ENCODE measurements around the gene CHCHD3.
"Not testable (repeated sequence)": the region's sequence is repeated elsewhere in the genome, so short reads cannot be mapped to it uniquely, and the experiment has no call there.

CHCHD3 gene

GRCh38 chr7:132998763-132999162 is 83.1 kb downstream of the CHCHD3 start:
- no peak for DNase-seq

- DNase-seq, result no peak
Observed at GRCh38 chr7:132997505-132997904, 84.4 kb downstream of the CHCHD3 start.

- DNase-seq, result no peak
Observed at GRCh38 chr7:132996581-132997242, 85.2 kb downstream of the CHCHD3 start.

- DNase-seq, result no peak
Observed at GRCh38 chr7:132993377-132994013, 88.4 kb downstream of the CHCHD3 start.

DNA sequence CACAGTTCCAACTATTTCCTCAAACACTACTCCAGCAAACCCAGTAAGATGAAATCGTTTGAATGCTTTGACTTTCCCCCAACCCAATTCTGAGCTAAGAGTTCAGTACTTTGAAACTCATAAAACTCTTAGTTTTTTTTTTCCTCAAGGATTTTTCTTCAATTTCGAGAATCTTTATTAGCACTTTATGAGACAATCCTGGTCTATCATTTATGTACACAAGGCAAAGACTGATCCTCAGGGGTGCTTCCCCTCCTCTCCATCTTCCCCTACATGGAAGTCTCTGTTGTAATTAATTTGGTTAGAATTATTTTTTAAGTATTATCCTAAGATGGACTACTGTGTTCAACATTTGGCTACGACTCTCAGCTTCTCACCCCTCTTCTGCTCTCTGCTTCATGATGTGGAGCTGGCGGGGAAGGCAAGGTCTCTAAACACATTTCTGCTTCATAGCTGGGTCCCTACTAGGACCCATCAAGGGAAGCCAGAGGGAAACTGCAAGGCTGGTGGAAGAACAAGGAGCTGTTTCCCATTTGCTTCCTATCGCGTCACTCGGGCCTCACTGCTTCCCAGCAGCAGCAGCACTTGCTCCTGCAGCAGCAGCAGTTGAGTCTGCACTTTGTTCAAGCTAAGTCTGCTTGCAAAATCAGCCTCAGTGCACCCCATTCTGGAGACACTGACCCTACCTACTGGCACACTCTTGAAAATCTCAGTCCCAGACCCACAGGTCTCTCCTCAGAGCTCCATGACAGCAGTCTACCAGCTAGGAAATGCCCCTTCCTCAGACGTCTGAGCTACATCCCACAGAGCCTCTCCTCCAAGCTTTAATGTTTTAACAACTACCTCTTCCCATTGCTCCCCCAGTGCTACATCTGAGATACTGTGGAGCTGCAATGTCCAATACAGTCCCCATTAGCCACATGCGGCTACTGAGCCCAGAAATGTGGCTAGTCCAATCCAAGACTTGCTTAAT is 90.0 kb downstream of the CHCHD3 start:
- DNase-seq, result no peak

DNA sequence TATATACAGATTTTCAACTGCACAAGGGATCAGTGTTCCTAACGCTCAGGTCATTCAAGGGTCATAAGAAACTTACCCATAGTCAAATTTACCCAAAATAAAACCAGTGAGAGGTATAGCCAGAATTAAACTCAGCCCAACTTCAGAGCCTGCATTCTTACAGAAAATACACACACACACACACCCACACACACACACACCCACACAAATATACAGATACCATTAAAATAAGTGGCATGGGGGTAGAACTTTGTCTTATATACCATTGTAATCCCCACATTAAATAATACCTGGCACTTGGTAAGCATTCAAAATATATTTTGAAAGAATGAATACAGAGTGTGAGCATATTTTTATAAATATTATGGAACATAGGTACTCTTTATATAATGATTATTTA is 93.8 kb downstream of the CHCHD3 start:
- DNase-seq, result no peak

DNA sequence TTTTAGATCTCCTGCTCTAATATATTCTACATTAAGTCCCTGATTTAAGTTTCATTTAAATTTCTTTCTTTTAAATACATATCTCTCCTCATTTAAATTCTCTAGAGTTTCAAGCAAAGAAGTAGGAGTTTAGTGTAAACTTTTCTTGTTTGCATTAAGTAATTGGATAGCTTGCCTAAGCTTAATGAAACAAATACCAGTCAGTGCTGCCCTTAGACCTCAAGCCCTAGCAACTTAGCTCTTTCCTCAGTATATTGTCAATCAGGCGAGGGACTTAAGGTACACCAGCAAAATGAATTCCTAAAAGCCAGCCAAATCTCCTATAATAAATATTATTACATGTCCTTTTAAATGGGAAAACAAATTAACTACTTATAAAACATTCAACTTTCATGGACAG is 101.5 kb downstream of the CHCHD3 start:
- no peak for DNase-seq

- DNase-seq, result no peak
Observed at GRCh38 chr7:132979524-132979923, 102.4 kb downstream of the CHCHD3 start.

- no peak for DNase-seq
Observed at GRCh38 chr7:132977234-132977633, 104.7 kb downstream of the CHCHD3 start.

DNA sequence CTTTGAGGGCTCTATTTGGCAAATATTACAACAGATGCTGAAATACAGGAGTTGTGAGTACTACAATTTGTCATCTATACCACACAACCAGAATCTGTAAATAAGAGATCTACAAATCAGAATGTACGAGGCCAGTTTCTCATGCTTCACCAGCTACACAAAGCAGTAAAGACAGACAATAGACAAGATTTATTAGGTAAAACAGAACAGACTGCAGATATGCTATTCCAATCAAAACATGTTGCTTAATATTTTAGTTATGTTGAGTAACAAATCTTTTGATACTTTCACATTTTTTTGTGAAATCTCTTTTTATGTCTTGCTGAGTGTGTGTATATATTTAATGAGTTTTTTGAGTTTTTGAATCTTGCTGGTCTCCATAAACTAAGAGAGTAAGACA is 109.1 kb downstream of the CHCHD3 start:
- DNase-seq, result no peak

DNA sequence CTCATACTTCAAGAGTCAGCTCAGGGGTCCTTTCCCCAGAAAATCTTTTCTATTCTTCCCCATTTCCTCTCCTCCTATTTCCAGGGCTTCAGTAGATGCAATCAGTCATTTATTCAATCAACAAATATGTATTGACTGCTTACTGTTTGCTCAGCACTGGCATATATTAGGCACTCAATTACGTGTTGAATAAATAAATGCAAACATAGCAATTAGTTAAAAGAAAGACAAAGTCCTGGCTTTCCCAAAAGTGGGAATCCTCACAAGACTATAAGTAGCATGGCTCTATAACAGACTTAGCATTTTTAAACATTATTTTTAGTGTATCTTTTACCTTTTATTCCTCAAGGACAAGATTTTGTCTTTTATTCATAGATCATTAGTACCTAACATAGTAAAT is 111.6 kb downstream of the CHCHD3 start:
- DNase-seq, result no peak

DNA sequence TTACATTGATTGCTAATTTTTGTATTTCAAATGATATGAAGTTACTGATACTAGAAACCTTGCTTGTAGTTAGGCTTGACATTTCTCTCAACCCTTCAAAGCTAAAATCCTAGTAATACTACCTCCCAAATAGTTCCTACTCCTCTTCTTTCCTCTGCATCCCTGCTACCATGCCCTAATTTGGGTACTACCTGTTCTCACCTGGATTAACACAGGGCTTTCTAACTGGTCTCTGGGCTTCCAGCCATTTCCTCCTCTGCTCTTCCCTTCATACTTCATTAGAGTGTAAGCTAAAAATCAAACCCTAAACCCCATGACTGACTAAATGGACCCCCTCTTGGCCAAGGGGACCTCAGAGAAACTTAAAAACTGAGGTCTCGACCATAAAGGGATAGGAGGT is 112.4 kb downstream of the CHCHD3 start:
- no peak for DNase-seq

DNA sequence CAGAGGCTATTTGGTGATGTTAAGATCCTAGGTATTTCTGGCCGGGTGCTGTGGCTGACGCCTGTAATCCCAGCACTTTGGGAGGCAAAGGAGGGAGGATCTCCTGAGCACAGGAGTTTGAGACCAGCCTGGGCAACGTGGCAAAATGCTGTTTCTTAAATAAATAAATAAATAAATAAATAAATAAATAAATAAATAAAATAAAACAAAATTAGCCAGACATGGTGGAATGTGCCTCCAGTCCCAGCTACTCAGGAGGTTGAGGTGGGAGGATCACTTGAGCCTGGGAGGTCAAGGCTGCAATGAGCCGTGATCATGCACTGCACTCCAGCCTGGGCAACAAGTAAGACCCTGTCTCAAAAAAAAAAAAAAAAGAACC is 114.4 kb downstream of the CHCHD3 start:
- DNase-seq, result not testable (repeated sequence)

DNA sequence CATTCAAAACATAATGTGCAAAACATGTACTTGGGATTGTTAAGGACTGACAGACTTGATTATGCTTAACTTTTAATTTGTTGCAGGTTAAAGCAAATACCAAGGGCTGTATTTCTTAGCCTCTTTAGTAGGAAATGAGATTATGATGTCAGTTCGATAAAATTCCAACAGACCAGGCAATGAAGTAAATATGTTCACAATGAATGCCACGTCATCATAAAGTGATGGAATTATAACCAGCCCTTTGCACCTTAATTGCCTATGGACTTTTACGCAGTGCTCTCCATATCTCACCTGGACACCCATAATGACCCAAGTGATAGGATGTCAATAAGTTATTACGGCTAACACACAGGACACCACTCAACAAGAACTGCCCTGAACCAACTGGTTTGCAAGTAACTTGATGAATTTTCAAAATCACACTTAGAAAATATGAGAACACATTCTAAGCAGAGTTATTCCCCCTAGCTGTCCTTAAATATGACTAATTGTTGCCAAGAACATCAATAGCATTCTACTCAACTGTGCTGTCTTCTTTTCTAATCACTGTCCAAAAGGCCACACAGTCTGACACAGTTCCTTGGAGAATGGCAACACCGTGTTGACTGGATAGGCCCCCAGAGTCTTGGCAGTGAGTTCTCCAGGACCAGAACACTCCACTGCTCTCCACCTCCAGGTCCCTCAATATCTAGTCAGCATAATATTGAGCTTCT is 115.0 kb downstream of the CHCHD3 start:
- no peak for DNase-seq

GRCh38 chr7:132965951-132966350 is 115.9 kb downstream of the CHCHD3 start:
- DNase-seq, result no peak

- DNase-seq, result no peak
Observed at GRCh38 chr7:132964876-132965275, 117.0 kb downstream of the CHCHD3 start.

DNA sequence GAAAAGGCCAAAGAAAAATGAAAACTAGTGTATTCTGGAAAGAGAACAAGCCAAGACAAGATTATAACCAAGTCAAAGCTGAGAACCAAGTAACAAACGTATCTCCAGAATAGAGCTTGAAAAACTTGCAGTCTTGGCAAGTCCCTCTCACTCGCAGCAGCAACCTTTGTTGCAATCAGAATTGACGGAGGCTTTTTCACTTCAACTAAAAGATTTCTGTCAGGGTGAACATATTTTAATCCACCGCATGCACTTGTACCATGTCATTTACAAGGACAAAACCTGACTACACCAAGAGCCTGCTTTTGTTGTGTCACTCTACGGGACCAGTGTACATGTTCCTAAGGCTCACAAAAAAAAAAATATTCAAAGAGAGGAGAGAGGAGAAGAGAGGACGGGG is 122.0 kb downstream of the CHCHD3 start:
- no peak for DNase-seq

DNA sequence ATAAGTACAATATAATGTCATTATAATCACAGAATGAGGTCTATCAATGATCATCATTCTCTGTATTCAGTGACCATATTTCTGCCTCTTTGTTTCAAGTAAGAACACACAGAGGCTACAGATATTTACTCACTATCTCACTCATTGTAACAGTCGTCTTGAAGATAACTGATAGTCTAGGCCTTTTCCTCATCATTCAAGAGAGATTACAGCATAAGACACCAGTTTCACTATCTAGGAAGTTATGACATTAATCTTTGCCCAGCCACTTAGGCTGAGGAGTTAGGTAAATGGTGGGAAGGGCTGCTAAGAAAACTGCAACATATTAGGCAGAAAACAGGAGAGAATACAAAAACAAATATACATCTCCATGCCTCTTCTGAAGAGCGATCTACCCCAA is 125.3 kb downstream of the CHCHD3 start:
- DNase-seq, result no peak

DNA sequence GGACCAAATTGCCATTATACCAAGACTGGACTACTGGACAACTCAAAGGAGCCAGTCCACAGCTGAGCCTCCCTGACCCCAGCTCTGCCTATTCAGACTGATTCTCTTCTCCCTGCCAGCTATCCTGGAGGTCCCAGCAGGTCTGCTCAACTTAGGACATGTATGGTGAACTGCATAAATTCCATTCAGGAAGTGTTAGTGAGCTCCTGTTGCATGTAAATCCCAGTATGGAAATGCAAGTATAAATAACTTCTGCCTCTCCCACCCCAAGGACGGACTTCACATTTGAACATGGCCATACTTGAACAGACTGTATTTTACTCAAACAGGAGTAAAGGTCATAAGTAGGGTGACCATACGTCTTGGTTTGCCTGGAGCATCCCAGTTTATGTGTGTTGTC is 128.4 kb downstream of the CHCHD3 start:
- DNase-seq, result no peak

DNA sequence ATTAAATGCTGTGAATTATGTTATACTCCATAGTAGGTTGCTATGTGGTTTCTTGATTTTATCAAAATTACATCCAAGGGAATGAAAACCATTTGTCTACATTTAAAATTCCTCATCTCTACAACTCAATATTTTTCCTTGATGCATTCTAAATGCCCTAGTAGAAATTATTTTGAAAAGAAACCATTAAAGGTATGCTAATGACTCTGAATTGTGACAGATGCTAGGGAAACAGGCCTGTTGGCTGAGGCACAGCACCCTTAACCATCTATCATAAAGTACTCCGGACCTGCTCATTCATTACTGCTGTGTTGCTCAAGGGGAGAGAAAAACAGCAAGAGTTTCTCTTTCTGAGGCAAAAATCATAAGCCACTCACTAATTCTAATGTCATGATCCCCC is 131.2 kb downstream of the CHCHD3 start:
- no peak for DNase-seq

DNA sequence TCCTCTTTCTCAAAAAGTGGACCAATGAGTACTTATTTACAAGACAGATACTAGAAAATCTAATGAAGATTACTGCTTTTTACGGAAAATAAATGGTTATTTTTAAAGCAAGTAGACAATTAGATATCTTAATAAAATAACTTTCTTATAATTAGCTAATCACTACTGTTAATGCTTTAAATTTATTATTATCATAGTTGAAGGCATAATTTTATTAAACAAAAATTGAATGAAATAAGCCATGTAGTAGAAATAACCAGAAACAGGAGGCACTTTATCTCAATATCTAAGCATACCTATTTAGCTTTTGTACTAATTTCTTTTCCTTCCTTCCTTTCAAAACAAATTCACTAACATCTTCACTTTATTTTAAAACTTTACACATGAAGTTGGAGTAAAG is 134.9 kb downstream of the CHCHD3 start:
- DNase-seq, result no peak

GRCh38 chr7:132944774-132945173 is 137.1 kb downstream of the CHCHD3 start:
- DNase-seq, result no peak

- no peak for DNase-seq
Observed at GRCh38 chr7:132943645-132944044, 138.2 kb downstream of the CHCHD3 start.
